LHCN-M2 (cell line): ENCODE results near the gene GATA1. TPM values are rescaled to one million over a fixed set of nuclear protein-coding genes. Genes with fewer than 3 reads are reported as not detected.

ENCODE experiments used
- DNase-seq: peaks from one replicate; pipeline ENCODE4 v3.0.0-alpha.2; 2012; ENCODE audit warnings: low read depth
- polyA plus RNA-seq: library from polyadenylated mRNA; unstranded; fragments of >200 nt; gene quantifications from one replicate; pipeline ENCODE4 v1.2.1, GENCODE V29; 2012; ENCODE audit warnings: missing spikeins
- total RNA-seq: library from RNA; depleted of rRNA; stranded (reverse); fragments of >200 nt; gene quantifications from 2 replicates; pipeline ENCODE4 v1.2.3, GENCODE V29; 2014; rRNA removed

Gene GATA1
- not detected in 2 replicates for total RNA-seq
- polyA plus RNA-seq, result not detected

GRCh38 chrX:48786341-48786800 is at the start of gene GATA1:
GATA1 (plus strand) TSS chrX:48786590; CDS start chrX:48791110, 4,520 bp downstream.
- no peak for DNase-seq

- no peak for DNase-seq
Measured at GRCh38 chrX:48736878-48737212, 49.5 kb upstream of the GATA1 start.

- DNase-seq, result peak; percentile 95
Measured at GRCh38 chrX:48737213-48737938, 49.0 kb upstream of the GATA1 start.

GRCh38 chrX:48737940-48738339 is 48.5 kb upstream of the GATA1 start:
- no peak for DNase-seq

- DNase-seq, result no peak
Measured at GRCh38 chrX:48741834-48742233, 44.6 kb upstream of the GATA1 start.

GRCh38 chrX:48745222-48745621 is 41.2 kb upstream of the GATA1 start:
- DNase-seq, result no peak

- DNase-seq, result no peak
Measured at GRCh38 chrX:48747415-48748016, 38.9 kb upstream of the GATA1 start.

- DNase-seq, result no peak
Measured at GRCh38 chrX:48749182-48749581, 37.2 kb upstream of the GATA1 start.

- DNase-seq, result no peak
Measured at GRCh38 chrX:48751343-48751742, 35.0 kb upstream of the GATA1 start.

GRCh38 chrX:48752498-48752897 is 33.9 kb upstream of the GATA1 start:
- DNase-seq, result no peak

- DNase-seq, result no peak
Measured at GRCh38 chrX:48753708-48754228, 32.6 kb upstream of the GATA1 start.

GRCh38 chrX:48754238-48754637 is 32.2 kb upstream of the GATA1 start:
- no peak for DNase-seq

- no peak for DNase-seq
Measured at GRCh38 chrX:48761674-48762471, 24.5 kb upstream of the GATA1 start, which contains the start of gene GLOD5. GLOD5 (plus strand) TSS chrX:48761747; CDS start chrX:48761791, 44 bp downstream.

- DNase-seq, result no peak
Measured at GRCh38 chrX:48769230-48769629, 17.2 kb upstream of the GATA1 start.

- no peak for DNase-seq
Measured at GRCh38 chrX:48770296-48770695, 16.1 kb upstream of the GATA1 start.

GRCh38 chrX:48772602-48773001 is 13.8 kb upstream of the GATA1 start:
- DNase-seq, result no peak

GRCh38 chrX:48776818-48777439 is 9.5 kb upstream of the GATA1 start:
- no peak for DNase-seq

GRCh38 chrX:48779399-48779798 is 7.0 kb upstream of the GATA1 start:
- no peak for DNase-seq

GRCh38 chrX:48781705-48782104 is 4.7 kb upstream of the GATA1 start:
- no peak for DNase-seq

- no peak for DNase-seq
Measured at GRCh38 chrX:48782216-48782615, 4.2 kb upstream of the GATA1 start.

GRCh38 chrX:48782795-48783194 is 3.6 kb upstream of the GATA1 start:
- DNase-seq, result no peak

- no peak for DNase-seq
Measured at GRCh38 chrX:48784726-48785125, 1.7 kb upstream of the GATA1 start.
